ENCODE data around the gene MLEC.
"Not testable (repeated sequence)": the region's sequence is repeated elsewhere in the genome, so short reads cannot be mapped to it uniquely, and the experiment has no call there.

The MLEC gene

GRCh38 chr12:120663741-120664140, 23.2 kb upstream of the MLEC start:
- no peak for DNase-seq

GRCh38 chr12:120666571-120667390, 20.2 kb upstream of the MLEC start:
- DNase-seq, result no peak

- DNase-seq, result no peak
These were observed 18.7 kb upstream of the MLEC start for GRCh38 chr12:120668091-120668867.

GRCh38 chr12:120668868-120669840, 17.8 kb upstream of the MLEC start:
- DNase-seq, result no peak

- not testable (repeated sequence) for DNase-seq
These were observed 16.7 kb upstream of the MLEC start for GRCh38 chr12:120670237-120670636.

- DNase-seq, result no peak
These were observed 16.3 kb upstream of the MLEC start for GRCh38 chr12:120670667-120671066.

GRCh38 chr12:120674097-120674636, 12.8 kb upstream of the MLEC start:
- no peak for DNase-seq

GRCh38 chr12:120677765-120678473, 9.0 kb upstream of the MLEC start:
- peak; percentile 63 for DNase-seq

GRCh38 chr12:120678572-120678971, 8.4 kb upstream of the MLEC start:
- no peak for DNase-seq

- no peak for DNase-seq
These were observed 6.7 kb upstream of the MLEC start for GRCh38 chr12:120680165-120680738.

- DNase-seq, result no peak
These were observed 2.4 kb upstream of the MLEC start for GRCh38 chr12:120684523-120684932.

GRCh38 chr12:120685522-120685921, 1.4 kb upstream of the MLEC start:
- no peak for DNase-seq

- DNase-seq, result peak; percentile 98
These were observed 729 bp upstream of the MLEC start for GRCh38 chr12:120686151-120686689.

- peak; percentile 63 for DNase-seq
These were observed 785 bp downstream of the MLEC start for GRCh38 chr12:120687578-120688289.

GRCh38 chr12:120688527-120689071, 1.6 kb downstream of the MLEC start:
- no peak for DNase-seq

GRCh38 chr12:120689397-120690082, 2.6 kb downstream of the MLEC start:
- DNase-seq, result no peak

GRCh38 chr12:120690083-120690450, 3.1 kb downstream of the MLEC start:
- no peak for DNase-seq

- no peak for DNase-seq
These were observed 4.0 kb downstream of the MLEC start for GRCh38 chr12:120690978-120691377.

- DNase-seq, result no peak
These were observed 5.6 kb downstream of the MLEC start for GRCh38 chr12:120692524-120693033.
